Stimulated activated naive CD8-positive, alpha-beta T cell treated with anti-CD3 and anti-CD28 coated beads, Interleukin-15, Interleukin-2, amounts not matched to agents 100 U/mL and 50 U/mL, for 24 hours (primary cell): Measurements from ENCODE around the gene IRS2.

Source experiments
- ATAC-seq: fragments of 150-1000 bp; cut with Tn5 transposase; one replicate; pipeline ENCODE4 v1.10.0; 2021
- DNase-seq: peaks from one replicate; pipeline ENCODE4 v3.0.0; 2021

The IRS2 gene

GRCh38 chr13:109728791-109729731 lies 57.3 kb downstream of the IRS2 start:
- ATAC-seq (no peak), DNase-seq (no peak)

DNA sequence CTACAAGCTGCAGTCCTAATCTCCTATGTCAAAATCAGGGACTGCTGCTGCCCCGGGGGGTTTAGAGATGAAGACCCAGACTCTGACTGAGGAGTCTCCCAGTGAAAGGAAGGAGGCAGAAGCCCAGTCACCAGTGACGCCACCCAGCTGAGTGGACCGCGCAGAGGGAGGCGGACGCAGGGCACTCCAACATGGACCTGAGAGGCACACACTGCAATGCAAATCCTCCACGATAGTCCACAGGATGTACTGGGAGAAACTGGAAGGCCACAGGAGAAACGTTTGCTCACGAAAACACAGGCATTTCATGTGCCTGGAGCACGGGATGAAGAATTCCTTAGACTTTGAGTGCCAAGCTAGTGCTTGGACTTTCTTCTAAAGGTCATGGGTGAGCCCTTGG lies 58.3 kb downstream of the IRS2 start:
- ATAC-seq (no peak), DNase-seq (no peak)

- ATAC-seq = no peak
- no peak for DNase-seq
These were observed 59.1 kb downstream of the IRS2 start for GRCh38 chr13:109727251-109727650.

- DNase-seq (no peak), ATAC-seq (no peak)
These were observed 60.3 kb downstream of the IRS2 start for GRCh38 chr13:109725995-109726637.

GRCh38 chr13:109725297-109725696 lies 61.1 kb downstream of the IRS2 start:
- ATAC-seq (no peak), DNase-seq (no peak)

DNA sequence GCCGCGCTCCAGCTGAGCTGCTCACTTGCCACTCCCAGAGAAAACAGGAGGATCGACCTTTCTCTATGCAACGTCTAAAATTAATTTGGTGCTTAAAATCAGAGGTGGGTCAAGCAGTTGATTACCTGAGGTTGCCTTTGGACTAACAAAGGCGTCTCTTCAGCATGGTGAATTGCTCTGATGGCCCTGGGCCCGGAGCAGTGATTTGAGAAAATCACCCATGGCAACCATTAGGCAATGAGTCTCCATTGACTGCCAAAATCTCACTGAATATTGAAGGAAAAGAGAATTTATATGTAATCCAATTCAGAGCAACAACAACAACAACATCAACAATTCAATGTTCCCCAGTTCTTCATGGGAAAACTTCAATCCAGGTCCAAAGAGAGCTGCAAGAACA lies 61.8 kb downstream of the IRS2 start:
- no peak for DNase-seq
- ATAC-seq = no peak

- no peak for ATAC-seq
These were observed 63.3 kb downstream of the IRS2 start for GRCh38 chr13:109723046-109723445.

DNA sequence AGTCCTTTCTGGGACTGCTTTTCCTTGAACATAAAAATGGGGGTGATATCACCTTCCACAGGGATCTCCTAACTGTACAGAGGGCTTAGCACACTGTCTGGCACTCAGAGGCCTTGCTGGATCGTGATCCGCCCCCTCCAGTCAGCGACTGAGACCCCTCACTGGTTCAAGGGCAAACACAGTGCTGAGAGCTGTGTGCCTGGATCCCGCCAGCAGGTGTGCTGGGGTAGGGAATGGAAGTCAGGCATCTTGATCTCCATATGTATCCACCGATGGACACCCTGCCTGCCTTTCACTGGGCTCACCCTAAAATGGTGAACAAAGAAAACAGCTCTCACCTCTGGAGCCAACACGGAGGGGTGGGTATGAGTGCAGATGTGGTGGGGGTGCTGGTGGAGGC lies 64.3 kb downstream of the IRS2 start:
- no peak for DNase-seq
- ATAC-seq = no peak

More at GRCh38 chr13:109723046-109723445, 63.3 kb downstream of the IRS2 start:
- no peak for DNase-seq

DNA sequence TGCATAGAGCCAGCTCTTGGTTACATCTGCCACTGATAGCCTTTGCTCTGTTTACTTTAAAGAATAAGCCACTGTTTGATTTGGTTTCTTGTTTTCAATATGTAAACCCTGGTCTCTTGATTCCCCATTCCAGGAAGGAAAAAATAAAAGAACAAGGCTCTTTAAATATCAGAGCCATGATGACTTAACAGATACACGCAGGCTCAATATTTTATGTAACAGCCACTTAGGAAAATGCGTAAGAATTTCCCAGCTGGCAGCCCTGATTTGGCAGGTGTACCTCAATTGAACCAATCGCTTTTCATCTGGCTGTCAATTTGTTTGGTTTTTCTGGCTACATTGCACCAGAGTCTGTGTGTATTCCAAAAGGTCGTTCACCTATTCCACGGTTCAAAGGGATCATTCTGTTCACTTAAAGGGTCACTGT lies 65.6 kb downstream of the IRS2 start:
- DNase-seq = no peak
- ATAC-seq = no peak

- ATAC-seq = no peak
These were observed 66.3 kb downstream of the IRS2 start for GRCh38 chr13:109719962-109720646.

DNA sequence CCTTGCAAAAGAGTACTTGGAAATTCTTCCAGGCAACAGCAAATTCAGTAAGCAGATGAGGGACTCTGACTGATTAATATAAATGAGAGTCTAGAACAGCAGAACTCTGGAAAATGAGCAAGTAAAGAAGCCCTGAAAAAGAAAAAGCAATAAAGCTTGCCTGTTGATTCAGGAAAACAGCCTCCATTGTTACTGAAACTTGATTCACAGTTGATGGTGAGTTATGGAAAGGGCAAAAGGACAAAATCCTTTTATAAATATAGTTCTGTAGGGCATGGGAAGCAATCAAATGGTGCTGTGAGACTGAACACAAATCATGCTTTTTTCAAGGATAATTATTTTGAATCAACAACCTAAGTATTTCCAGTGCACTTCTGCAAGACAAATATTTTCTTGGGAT lies 67.7 kb downstream of the IRS2 start:
- no peak for DNase-seq
- no peak for ATAC-seq

More at GRCh38 chr13:109719962-109720646, 66.3 kb downstream of the IRS2 start:
- DNase-seq = no peak

- no peak for ATAC-seq
- DNase-seq = no peak
These were observed 68.7 kb downstream of the IRS2 start for GRCh38 chr13:109717686-109718085.

GRCh38 chr13:109715902-109716301 lies 70.5 kb downstream of the IRS2 start:
- DNase-seq (no peak), ATAC-seq (no peak)

GRCh38 chr13:109713681-109714080 lies 72.7 kb downstream of the IRS2 start:
- ATAC-seq = no peak

GRCh38 chr13:109712124-109712722 lies 74.2 kb downstream of the IRS2 start:
- no peak for ATAC-seq

More at GRCh38 chr13:109713681-109714080, 72.7 kb downstream of the IRS2 start:
- no peak for DNase-seq

DNA sequence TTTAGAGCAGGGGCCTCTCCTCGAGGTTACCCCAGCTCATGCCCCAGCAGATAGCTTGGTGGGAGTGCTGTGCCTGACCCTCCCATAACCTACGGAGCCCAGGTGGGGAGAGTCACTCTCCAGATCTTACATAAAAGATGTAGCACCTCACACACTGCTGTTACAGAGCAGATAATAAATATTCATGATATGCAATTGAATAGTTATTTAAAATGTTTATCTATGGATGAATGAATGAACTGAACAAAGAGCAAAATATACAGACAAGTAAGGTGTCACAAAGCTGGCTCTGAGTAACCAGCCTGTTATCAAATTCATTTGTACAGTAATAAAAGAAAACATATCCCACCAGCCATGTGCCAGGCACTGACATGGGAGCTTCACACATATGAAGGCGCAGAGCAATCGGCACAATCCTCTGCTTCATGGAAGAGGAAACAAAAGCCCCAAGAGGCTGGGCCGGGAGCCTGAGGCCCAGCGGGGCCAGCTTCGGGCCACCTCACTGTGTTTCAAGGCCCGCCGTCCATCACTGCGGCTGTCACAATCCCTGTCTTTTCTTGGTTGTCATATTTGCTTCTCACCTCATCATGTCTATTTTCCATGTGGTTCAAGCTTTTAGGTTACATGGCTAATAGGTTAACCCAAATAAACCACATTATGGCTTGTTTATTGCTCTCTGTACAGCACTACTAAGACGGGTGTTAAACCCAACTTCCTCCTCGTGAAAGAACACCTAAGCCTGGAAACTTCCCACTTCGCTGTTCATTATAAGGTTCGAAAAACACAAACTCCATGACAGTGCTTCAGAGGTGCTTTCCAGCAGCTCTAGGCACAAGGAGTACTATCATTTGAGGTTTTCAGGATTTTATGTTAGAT lies 78.4 kb downstream of the IRS2 start:
- ATAC-seq (peak; percentile 21), DNase-seq (no peak)

More at GRCh38 chr13:109712124-109712722, 74.2 kb downstream of the IRS2 start:
- DNase-seq = no peak

GRCh38 chr13:109707044-109707741 lies 79.2 kb downstream of the IRS2 start:
- DNase-seq (no peak), ATAC-seq (no peak)

- ATAC-seq = no peak
- no peak for DNase-seq
These were observed 80.2 kb downstream of the IRS2 start for GRCh38 chr13:109706015-109706715.

- DNase-seq (no peak), ATAC-seq (no peak)
These were observed 81.4 kb downstream of the IRS2 start for GRCh38 chr13:109704771-109705635.
